Dermis blood vessel endothelial cell (primary cell): ENCODE results near the gene HOXB4. TPM values are rescaled to one million over a fixed set of nuclear protein-coding genes. Genes with fewer than 3 reads are reported as not detected.
"Not testable (repeated sequence)": the region's sequence is repeated elsewhere in the genome, so short reads cannot be mapped to it uniquely, and the experiment has no call there.

Source experiments
- DNase-seq: peaks from one replicate; pipeline ENCODE4 v3.0.0; 2010
- total RNA-seq: library from RNA; depleted of rRNA; stranded (reverse); fragments of >200 nt; gene quantifications from 2 replicates; pipeline ENCODE4 v1.2.3, GENCODE V29; 2014

HOXB4 gene
- total RNA-seq, 1 donor from 2014 or later: 3.2 TPM

DNA sequence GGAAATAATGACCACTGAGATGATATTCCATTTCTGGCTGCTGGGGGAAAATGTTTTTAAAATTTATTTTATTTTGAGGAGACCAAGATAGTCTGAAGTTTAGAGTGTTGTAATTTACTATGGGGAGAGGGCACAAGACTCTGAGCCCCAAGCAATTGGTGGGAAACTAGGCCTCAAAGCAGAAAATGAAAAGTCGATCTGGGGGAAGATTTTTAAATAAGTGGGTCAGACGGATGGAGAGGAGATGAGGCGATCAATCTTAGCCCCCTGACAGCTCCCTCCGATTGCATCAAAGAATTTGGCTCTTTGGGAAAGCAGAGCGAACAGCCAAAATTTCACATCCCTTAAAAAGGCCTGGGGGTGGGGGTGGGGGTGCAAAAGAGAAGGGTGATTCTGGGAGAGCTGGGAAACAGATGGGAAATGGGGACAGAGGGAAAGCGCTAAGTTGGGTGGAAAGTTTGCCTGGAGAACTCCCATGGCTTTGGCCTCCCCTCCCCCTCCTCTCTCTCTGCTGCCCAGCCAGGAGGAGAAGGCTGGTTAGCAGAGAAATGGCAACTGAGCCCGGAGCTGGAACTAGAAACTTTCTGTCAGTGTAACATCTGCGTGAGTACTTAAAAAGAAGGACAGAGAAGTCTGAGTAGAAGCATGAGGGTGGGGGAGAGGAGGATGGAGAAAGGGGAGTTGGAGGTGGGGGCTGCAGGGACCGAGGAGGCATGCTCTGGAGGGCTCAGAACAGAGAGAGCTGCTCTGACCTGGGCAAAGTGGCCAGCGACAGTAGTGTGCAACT is 31.8 kb downstream of the HOXB4 start:
- DNase-seq: no peak

DNA sequence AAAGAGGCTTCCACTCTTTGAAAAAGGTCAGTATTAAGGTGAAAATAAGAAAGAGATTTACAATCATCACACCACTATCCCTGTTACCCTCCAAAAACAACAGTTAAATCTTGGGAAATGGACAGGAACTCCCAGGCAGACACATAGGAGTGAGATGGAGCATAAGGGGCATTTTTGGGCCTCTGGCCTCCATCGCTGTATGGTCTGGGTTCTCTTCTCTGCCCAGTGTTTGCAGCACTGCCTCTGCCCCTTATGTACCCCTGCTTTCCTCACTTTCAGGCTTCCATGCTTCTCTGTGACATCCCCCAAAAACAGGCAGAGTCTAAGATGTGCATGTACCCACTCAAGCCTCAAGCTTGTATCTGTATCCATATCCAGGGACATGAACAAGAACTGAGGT is 32.6 kb downstream of the HOXB4 start:
- DNase-seq: no peak

GRCh38 chr17:48545022-48545375 is 33.2 kb downstream of the HOXB4 start, which contains the start of gene HOXB2:
Gene HOXB2, minus strand, starts transcription at chr17:48545109. Its CDS starts 198 bp downstream, at chr17:48544911.
- DNase-seq: peak; percentile 78

GRCh38 chr17:48544349-48545021 is 33.7 kb downstream of the HOXB4 start:
- DNase-seq: peak; percentile 82

- DNase-seq: peak; percentile 33
Observed at GRCh38 chr17:48543854-48544348, 34.2 kb downstream of the HOXB4 start.

DNA sequence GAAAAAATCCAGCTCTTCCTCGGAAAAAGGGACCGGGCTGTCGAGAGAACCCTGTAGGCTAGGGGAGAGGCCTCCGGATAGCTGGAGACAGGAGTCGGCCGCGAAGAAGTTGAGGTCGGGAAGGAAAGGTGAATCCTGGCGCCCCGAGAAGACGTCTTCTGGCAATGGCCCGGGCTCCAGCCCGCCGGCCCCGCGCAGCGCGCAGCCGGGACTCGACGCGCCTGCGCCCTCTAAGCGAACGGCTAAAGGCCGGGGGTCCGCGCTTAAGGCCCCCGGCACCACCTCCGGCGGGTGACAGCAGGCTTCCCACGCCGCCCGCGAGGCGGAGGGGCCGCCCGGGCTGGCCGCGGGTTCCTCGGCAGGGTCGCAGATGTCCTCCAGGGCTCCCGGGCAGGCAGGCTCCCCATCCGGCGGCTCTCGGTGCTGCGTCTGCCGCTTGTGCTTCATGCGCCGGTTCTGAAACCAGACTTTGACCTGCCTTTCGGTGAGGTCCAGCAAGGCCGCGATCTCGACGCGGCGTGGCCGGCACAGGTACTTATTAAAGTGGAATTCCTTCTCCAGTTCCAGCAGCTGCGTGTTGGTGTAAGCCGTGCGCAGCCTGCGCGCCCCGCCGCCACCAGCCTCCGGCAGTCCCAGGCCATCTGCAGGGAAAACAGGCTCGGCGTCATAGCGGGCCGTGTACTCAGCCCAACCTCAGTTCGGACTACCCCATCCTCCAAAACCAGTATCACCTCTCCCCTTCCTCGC is 34.9 kb downstream of the HOXB4 start:
- DNase-seq: peak; percentile 69

DNA sequence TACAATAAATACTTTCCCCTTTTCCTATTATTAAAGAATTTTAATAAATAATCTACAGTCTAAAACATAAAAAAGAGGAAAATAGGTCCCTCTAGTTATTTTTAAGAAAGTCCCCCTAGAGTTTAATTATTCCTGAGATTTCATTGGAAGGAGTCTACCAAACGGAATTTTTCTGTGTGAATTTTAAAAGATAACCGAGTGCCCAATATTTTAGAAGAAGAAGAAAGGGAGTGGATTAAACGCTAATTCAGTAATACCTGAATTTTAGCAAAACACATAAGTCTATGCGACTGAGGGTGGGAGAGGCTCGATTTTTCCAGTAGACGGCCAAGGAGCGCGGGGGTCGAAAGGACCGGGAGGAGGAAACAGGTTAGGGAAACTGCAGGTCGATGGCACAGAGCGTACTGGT is 35.4 kb downstream of the HOXB4 start:
- no peak for DNase-seq

- DNase-seq: peak; percentile 52
Observed at GRCh38 chr17:48542114-48542656, 36.0 kb downstream of the HOXB4 start.

- DNase-seq: peak; percentile 59
Observed at GRCh38 chr17:48541577-48542113, 36.5 kb downstream of the HOXB4 start.

- DNase-seq: peak; percentile 37
Observed at GRCh38 chr17:48541036-48541576, 37.0 kb downstream of the HOXB4 start.

- DNase-seq: no peak
Observed at GRCh38 chr17:48540213-48540612, 37.9 kb downstream of the HOXB4 start.

GRCh38 chr17:48539177-48539576 is 39.0 kb downstream of the HOXB4 start:
- DNase-seq: no peak

- no peak for DNase-seq
Observed at GRCh38 chr17:48537316-48537715, 40.8 kb downstream of the HOXB4 start.

DNA sequence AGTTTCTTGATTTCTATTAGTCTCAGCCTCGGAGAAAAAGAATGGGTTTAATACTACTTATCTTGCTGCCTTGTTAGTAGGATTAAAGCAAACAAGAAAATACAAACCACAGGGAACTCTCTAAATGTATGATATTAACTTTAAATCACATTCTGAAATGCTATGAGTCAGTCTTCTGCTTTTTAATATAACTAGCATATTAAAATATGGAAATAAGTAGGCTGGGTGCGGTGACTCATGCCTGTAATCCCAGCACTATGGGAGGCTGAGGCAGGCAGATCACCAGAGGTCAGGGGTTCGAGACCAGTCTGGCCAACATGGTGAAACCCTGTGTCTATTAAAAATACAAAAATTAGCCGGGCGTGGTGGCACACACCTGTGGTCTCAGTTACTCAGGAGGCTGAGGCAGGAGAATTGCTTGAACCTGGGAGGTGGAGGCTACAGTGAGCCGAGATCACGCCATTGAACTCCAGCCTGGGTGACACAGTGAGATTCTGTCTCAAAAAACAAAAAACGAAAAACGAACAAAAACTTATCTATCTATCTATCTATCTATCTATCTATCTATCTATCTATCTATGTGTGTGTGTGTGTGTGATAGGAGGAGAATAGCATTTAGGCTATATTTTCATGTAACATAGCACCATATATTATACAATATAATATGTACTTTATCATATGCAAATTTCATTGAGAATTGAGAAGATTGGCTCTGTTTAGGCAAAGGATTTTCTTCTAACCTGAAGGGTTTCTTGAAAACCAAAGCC is 42.2 kb downstream of the HOXB4 start:
- not testable (repeated sequence) for DNase-seq

GRCh38 chr17:48532261-48532660 is 45.9 kb downstream of the HOXB4 start:
- no peak for DNase-seq

GRCh38 chr17:48530887-48531272 is 47.3 kb downstream of the HOXB4 start, which contains the start of gene HOXB1:
Gene HOXB1, minus strand, starts transcription at chr17:48531011. Its CDS starts 107 bp downstream, at chr17:48530904.
- DNase-seq: no peak

DNA sequence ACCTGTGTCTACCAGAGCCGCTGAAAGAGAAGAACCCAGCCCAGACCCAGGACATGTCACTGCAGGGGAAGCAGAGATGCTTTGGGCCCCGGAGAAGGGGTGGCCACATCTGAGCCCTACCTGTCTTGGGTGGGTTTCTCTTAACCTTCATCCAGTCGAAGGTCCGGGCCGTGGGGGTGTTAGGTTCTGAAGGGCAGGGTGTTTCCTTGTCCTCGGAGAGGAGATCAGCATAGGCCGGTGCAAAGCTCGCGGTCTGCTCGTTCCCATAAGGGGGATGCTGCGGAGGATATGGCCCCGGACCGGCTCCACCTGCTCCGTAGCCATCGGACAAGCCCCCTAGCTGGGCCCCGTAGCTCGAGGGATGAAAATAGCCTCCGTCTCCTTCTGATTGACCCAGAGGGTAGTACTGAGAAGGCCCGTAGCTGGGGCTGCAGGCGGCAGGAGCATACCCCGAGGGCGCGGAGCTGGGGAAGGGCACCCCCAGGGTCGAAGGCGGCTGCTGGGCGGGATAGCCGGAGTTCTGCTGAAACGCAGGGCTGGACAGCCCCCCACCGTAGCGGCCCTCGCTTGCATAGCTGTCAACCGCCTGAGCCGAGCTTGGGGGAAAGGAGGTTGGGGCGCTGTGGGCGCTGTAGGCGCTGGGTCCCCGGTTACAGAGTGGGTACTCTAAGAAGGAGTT is 47.8 kb downstream of the HOXB4 start:
- no peak for DNase-seq

GRCh38 chr17:48529683-48530009 is 48.5 kb downstream of the HOXB4 start:
- no peak for DNase-seq

GRCh38 chr17:48528936-48529682 is 49.0 kb downstream of the HOXB4 start:
- DNase-seq: no peak
